Astrocyte of the cerebellum (primary cell): ENCODE results near the gene PIK3R6.
"Not testable (repeated sequence)": the region's sequence is repeated elsewhere in the genome, so short reads cannot be mapped to it uniquely, and the experiment has no call there.

Source experiments
- DNase-seq: peaks from one replicate; pipeline ENCODE4 v3.0.0-alpha.2; 2011; ENCODE audit warnings: low read depth
- H3K4me3 ChIP-seq: 2 replicates; pipeline ENCODE4 v1.5.1; 2011; ENCODE audit warnings: mild to moderate bottlenecking, low read depth, low read length, moderate library complexity
- in situ Hi-C: cut with HindIII; loops from 2 replicates; pipeline ENCODE4 v1.10.0; 2017; ENCODE audit warnings: low sequenced_read_pairs
- TF ChIP-seq, protein P1 (sequence below): IDR thresholded peaks from 2 replicates; pipeline ENCODE4 v1.5.1; 2012; ENCODE audit warnings: low read length, low read depth, moderate library complexity, mild to moderate bottlenecking; ENCODE audit errors: missing control alignments

PIK3R6 gene

GRCh38 chr17:8888704-8889302, 21.3 kb upstream of the PIK3R6 start:
- no peak overlapping the region for H3K4me3 ChIP-seq
- DNase-seq, result no peak
- TF ChIP-seq, protein P1, sequence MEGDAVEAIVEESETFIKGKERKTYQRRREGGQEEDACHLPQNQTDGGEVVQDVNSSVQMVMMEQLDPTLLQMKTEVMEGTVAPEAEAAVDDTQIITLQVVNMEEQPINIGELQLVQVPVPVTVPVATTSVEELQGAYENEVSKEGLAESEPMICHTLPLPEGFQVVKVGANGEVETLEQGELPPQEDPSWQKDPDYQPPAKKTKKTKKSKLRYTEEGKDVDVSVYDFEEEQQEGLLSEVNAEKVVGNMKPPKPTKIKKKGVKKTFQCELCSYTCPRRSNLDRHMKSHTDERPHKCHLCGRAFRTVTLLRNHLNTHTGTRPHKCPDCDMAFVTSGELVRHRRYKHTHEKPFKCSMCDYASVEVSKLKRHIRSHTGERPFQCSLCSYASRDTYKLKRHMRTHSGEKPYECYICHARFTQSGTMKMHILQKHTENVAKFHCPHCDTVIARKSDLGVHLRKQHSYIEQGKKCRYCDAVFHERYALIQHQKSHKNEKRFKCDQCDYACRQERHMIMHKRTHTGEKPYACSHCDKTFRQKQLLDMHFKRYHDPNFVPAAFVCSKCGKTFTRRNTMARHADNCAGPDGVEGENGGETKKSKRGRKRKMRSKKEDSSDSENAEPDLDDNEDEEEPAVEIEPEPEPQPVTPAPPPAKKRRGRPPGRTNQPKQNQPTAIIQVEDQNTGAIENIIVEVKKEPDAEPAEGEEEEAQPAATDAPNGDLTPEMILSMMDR, result no peak
- in situ Hi-C loops, result no loop called here

DNA sequence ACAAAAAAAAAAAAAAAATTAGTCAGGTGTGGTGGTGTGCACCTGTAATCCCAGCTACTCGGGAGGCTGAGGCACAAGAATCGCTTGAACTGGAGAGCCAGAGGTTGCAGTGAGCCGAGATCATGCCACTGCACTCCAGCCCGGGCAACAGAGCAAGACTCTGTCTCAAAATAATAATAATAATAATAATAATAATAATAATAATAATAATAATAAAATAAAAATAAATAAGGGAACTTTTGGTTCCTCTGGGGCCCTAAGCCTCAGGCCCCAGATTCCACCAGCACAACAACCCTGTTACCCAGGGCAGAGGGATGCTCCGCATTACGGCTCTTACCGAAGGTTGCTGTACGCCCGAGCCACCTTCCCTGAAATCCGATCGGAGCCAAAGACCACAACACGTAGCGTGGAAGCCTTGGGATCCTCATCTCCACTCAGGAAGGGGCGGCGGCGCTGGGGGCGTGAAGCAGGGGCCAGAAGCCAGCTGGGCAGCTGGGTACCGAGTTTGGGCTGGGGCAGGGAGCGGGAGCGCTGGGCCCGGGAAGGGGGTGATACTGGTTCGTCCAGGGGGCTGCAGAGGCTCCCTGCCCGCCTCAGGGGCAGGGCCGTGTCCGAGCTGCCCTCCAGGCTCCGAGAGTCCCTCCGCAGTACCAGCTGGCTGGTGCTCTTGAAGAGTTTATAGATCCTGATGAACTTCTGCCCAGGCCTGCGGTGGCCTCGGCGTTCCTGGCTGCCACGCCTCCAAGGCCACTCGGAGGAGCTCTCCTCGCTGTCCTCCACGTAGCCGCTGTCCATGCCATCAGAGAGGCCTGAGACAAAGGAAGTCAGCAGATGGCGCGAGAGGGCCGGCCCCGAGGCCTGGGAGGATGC, 20.6 kb upstream of the PIK3R6 start:
- TF ChIP-seq, protein P1, result peak; percentile 46
- no peak for DNase-seq
- in situ Hi-C loops, result no loop called here
- no peak overlapping the region for H3K4me3 ChIP-seq

DNA sequence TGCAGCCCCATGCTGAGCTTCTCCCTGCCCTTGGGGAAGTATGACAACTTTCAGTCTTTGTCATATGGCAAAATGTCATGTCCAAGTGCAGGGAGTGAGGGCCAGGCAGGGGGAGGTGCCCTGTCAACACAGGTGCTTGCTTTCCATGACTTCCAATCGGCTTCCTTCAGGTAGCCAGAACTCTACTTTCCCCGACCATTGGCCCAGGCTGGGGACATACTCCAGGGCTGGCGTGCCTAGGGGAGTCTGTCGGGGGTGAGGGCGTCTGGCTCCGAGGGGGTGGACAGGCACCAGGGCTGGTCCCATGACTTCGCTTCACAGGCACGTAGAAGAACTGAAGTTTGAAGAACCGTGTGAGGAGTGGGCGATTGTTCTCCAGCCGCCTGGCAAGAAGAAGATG, 19.8 kb upstream of the PIK3R6 start:
- TF ChIP-seq, protein P1, result no peak
- in situ Hi-C loops, result no loop called here
- DNase-seq, result no peak
- no peak overlapping the region for H3K4me3 ChIP-seq

DNA sequence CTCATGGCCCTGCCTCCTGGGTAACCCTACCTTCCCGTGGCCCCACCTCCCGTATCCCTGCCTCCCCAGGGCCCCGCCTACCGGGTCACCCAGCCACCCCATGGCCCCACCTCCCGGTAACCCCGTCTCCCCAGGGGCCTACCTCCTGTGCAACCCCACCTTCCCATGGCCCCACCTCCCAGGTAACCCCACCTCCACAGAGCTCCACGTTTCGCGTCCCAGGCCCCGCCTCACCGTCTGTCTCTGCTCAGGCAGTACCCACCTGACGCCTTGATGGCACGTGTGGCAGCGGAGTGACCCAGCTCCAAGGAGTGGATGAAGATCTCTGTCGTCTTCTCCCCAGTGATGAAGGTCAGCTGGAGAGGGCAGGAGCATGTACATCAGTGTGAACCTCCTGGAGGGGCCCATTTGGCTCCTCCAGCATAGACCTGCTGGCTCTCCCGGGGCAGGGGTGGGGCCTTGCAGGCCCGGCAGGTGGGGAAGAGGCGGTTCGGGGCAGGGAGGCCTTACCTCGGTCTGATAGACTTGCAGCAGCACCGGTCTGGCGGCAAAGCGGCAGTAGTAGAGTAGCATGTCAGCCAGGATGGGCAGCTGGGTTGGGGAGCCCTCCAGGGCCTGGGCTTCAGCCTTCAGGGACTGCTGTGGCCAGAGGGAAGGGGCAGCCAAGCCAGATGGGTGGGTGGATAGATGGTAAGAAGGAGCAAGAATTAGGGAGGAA, 18.7 kb upstream of the PIK3R6 start:
- no peak for DNase-seq
- in situ Hi-C loops, result no loop called here
- H3K4me3 ChIP-seq, result no peak overlapping the region
- TF ChIP-seq, protein P1, result no peak

- DNase-seq, in situ Hi-C loops, H3K4me3 ChIP-seq: not testable (repeated sequence)
Measured at GRCh38 chr17:8885163-8885966, 17.9 kb upstream of the PIK3R6 start.

DNA sequence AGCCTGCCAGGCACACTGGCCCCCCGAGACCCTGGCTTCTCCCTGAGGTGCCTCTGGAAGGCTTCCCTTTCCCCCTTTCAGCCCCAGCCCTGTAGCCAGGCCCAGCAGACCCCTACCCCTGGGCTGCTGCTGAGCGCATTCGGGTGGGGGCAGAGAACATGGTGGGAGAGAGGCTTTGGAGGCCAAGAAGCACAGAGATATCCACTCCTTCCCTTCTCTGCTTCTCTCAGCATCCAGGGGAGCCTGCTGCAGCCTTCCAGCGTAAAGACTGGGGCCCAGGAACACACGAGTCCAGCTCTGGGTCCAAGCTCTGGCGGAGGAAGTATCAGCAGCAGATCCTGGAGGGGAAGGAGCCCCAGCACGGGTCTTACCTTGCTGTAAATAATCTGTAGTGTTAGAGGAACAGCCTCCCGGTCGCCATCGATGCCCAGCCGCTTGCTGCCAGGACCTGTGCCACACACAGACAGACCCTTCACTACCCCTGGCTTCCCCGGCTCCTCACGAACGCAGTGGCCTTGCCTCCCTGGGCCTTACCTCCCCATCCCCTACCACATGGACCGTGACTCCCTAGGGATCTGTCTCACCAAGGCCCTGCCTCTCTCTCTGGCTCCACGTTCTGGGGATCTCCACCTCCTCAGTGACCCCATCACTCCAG, 17.0 kb upstream of the PIK3R6 start:
- TF ChIP-seq, protein P1, result no peak
- in situ Hi-C loops, result no loop called here
- no peak for DNase-seq
- H3K4me3 ChIP-seq, result no peak overlapping the region
